Thoracic aorta (tissue), 2 donors: ENCODE results near the gene TNP1. TPM values are rescaled to one million over a fixed set of nuclear protein-coding genes. Genes with fewer than 3 reads are reported as not detected.

ENCODE experiments used
- ATAC-seq: fragments of 150-250 bp; one replicate; pipeline ENCODE4 v1.8.0; 2017; ENCODE audit warnings: low read depth; ENCODE audit not compliant: insufficient number of reproducible peaks, low FRiP score
- DNase-seq: peaks from one replicate; pipeline ENCODE4 v3.0.0-alpha.2; 2020; ENCODE audit warnings: low spot score
- H3K27ac ChIP-seq, 2 donors: fragments of 200-600 bp; sonication (generic); 1 replicate in 1 of 2; 2 replicates in 1 of 2; pipeline ENCODE4 v1.5.1; 2016; ENCODE audit warnings: mild to moderate bottlenecking in 2 of 2, moderate library complexity in 2 of 2
- H3K27me3 ChIP-seq: fragments of 200-600 bp; sonication (generic); replicated peaks from 2 replicates; pipeline ENCODE4 v1.6.0; 2016; ENCODE audit warnings: mild to moderate bottlenecking; ENCODE audit not compliant: insufficient read depth
- H3K36me3 ChIP-seq: fragments of 200-600 bp; sonication (generic); one replicate; pipeline ENCODE4 v1.5.1; 2016
- H3K4me1 ChIP-seq, 2 donors: fragments of 200-600 bp; sonication (generic); 1 replicate in 1 of 2; 2 replicates in 1 of 2; pipeline versions ENCODE4 v1.5.1 to v1.6.0; 2016; ENCODE audit warnings: low read depth in 2 of 2, mild to moderate bottlenecking in 1 of 2; ENCODE audit not compliant: control insufficient read depth in 1 of 2
- H3K4me3 ChIP-seq: fragments of 200-600 bp; sonication (generic); 2 replicates; pipeline ENCODE4 v1.5.1; 2016; ENCODE audit warnings: mild to moderate bottlenecking
- H3K9me3 ChIP-seq: fragments of 200-600 bp; sonication (generic); 2 replicates; pipeline ENCODE4 v1.5.1; 2016
- CTCF ChIP-seq: fragments of 200-600 bp; sonication (generic); IDR thresholded peaks from one replicate; pipeline ENCODE4 v1.5.1; 2019; ENCODE audit warnings: antibody characterized with exemption
- total RNA-seq, 2 donors: library from RNA; depleted of rRNA; stranded (reverse); fragments of >200 nt; gene quantifications; one replicate each; pipeline versions ENCODE4 v1.1.0 to v1.2.3, GENCODE V29; 2016

The TNP1 gene
- total RNA-seq, 2 donors from 2014 or later = not detected

GRCh38 chr2:216855605-216856004 is 4.3 kb downstream of the TNP1 start:
- no peak for TF ChIP-seq CTCF
- H3K4me1 ChIP-seq = no peaks in the 10 kb centered on the region
- no peaks in the 10 kb centered on the region for H3K36me3 ChIP-seq
- no peaks in the 10 kb centered on the region for H3K27me3 ChIP-seq
- no peak for DNase-seq
- no peak overlapping the region for H3K27ac ChIP-seq
- no peak for ATAC-seq
- no peaks in the 10 kb centered on the region for H3K9me3 ChIP-seq
- no peak overlapping the region for H3K4me3 ChIP-seq

- Histone ChIP-seq H3K36me3 (no peaks in the 10 kb centered on the region), H3K27ac (no peak overlapping the region), H3K27me3 (no peaks in the 10 kb centered on the region), H3K4me3 (no peak overlapping the region), H3K4me1 (no peaks in the 10 kb centered on the region), H3K9me3 (no peaks in the 10 kb centered on the region)
- no peak for DNase-seq
- no peak for TF ChIP-seq CTCF
- ATAC-seq = no peak
Observed at GRCh38 chr2:216855079-216855478, 4.8 kb downstream of the TNP1 start.

DNA sequence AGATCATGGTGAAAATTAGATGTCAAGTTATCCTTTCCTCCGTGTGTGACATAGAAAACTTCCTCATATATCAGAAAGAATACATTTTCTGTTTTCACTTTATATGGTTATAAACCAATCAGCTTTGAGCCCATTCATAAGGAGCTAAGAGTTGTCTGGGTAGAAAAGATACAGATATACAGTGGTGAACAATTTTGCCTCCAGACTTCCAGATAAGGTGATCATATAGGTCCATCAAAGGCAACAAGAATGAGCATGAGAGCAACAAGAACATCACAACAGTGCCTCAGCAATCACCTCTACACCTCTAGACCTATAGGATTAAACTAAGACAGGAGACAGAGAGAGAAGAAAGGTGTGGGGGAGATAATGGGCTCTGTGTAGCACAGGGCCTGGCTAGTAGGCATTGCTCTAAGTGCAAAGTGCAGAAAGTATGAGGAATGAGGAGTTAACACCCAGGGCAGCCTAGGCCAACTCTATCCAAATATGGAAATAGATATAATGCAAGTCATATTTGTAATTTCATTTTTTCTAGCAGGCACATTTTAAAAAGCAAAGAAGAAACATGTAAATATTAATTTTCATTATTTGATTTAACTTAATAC is 8.3 kb downstream of the TNP1 start:
- H3K9me3 ChIP-seq = no peaks in the 10 kb centered on the region
- no peak overlapping the region for H3K27ac ChIP-seq
- DNase-seq = no peak
- H3K4me1 ChIP-seq = no peaks in the 10 kb centered on the region
- H3K4me3 ChIP-seq = no peak overlapping the region
- ATAC-seq = no peak
- no peaks in the 10 kb centered on the region for H3K36me3 ChIP-seq
- no peaks in the 10 kb centered on the region for H3K27me3 ChIP-seq
- TF ChIP-seq CTCF = no peak

DNA sequence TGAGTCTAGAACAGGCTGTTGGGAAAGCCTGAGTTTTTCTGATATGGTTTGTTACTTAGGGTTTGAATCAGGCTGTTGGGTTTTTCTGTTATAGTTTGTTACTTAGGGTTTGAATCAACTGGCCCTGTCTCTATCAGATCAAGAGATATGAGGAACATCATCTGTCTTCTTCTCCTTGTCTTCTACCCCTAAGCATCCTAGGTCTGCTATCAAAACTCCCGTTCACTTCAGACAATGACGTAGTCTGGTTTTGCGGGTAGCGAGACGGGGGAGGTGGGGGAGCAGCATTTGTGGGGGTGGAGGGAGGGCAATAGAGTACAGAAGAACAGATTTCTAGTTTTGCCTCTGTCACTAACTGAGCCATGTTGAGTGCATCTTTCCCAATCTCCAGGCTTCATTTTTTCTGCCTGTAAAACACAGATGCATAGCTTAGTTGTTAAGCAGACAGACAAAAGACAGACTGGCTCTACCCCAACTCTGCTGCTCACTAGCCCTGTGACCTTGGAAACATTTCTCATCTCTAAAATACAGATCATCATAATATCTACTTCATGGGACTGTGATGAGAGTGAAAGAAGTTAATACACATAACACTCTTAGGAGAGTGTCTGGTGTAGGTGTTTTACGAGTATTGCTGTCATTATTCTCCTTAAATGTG is 9.1 kb downstream of the TNP1 start:
- Histone ChIP-seq H3K4me1 (no peaks in the 10 kb centered on the region), H3K9me3 (no peaks in the 10 kb centered on the region), H3K27ac (no peak overlapping the region), H3K4me3 (no peak overlapping the region), H3K27me3 (no peaks in the 10 kb centered on the region), H3K36me3 (no peaks in the 10 kb centered on the region)
- ATAC-seq = no peak
- DNase-seq = no peak
- TF ChIP-seq CTCF = no peak

DNA sequence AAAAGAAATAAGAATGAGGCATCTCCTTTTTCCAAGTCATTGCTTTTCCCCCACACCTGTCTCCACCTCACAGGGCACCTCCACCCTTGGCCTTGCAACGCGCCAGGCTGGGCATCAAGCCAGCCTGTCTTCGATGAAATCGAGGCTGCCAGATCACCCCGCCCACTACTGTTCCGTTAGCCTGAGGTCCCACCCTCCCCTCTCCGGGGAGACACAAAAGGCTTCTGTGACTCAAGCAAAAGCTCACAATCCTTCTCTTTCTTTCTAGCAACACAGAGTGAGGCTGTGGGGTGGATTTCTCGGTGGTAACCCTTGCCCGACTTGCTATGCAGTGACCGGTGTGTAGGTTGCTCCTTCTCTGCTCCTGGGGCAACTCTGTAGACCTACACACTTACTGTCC is 9.9 kb downstream of the TNP1 start:
- Histone ChIP-seq H3K4me3 (no peak overlapping the region), H3K27ac (no peak overlapping the region), H3K9me3 (no peaks in the 10 kb centered on the region), H3K4me1 (no peaks in the 10 kb centered on the region), H3K27me3 (no peaks in the 10 kb centered on the region), H3K36me3 (no peaks in the 10 kb centered on the region)
- no peak for TF ChIP-seq CTCF
- DNase-seq (no peak), ATAC-seq (no peak)
